H1 (cell line): ENCODE measurements around the gene ANK3. TPM values are rescaled to one million over a fixed set of nuclear protein-coding genes. Genes with fewer than 3 reads are reported as not detected.

Source experiments
- CTCF ChIA-PET: fragments of 300-600 bp; sonication (Branson Sonifier 250); formaldehyde crosslinking; loops from one replicate; lab custom pipeline; 2021; ENCODE audit not compliant: partially characterized antibody; lab: Charles Lee
- POLR2A ChIA-PET: fragments of 300-600 bp; sonication (Branson Sonifier 250); formaldehyde crosslinking; loops from one replicate; lab custom pipeline; 2021; ENCODE audit warnings: inconsistent platforms; ENCODE audit not compliant: partially characterized antibody; lab: Charles Lee
- DNase-seq, 2 experiments: peaks; one replicate each; pipeline versions ENCODE4 v3.0.0 to v3.0.0-alpha.2; 2010 to 2022; ENCODE audit warnings: low spot score in 2 of 2, low read depth in 1 of 2, mixed read lengths in 1 of 2
- FAIRE-seq: peaks from 2 replicates; lab custom pipeline; 2011; peaks lifted over from hg19 to GRCh38; lab: Jason Lieb, UNC
- H2AFZ ChIP-seq: 2 replicates; pipeline ENCODE4 v1.8.1; 2012; ENCODE audit warnings: low read length, inconsistent platforms
- H2AK5ac ChIP-seq: 2 replicates; pipeline ENCODE4 v1.6.1; 2013; ENCODE audit warnings: low read depth, low read length
- H2BK120ac ChIP-seq: replicated peaks from 2 replicates; pipeline ENCODE3; 2013; ENCODE audit warnings: low read depth, low read length, inconsistent platforms
- H2BK12ac ChIP-seq: 2 replicates; pipeline ENCODE4 v1.6.1; 2013; ENCODE audit warnings: low read depth, low read length
- H2BK15ac ChIP-seq: 2 replicates; pipeline ENCODE4 v1.6.1; 2013; ENCODE audit warnings: low read length
- H2BK20ac ChIP-seq: 2 replicates; pipeline ENCODE4 v1.6.1; 2013; ENCODE audit warnings: low read length
- H2BK5ac ChIP-seq: 2 replicates; pipeline ENCODE4 v1.6.1; 2013; ENCODE audit warnings: low read depth, low read length
- H3K14ac ChIP-seq: 2 replicates; pipeline ENCODE4 v1.6.1; 2013; ENCODE audit warnings: inconsistent platforms; ENCODE audit not compliant: insufficient read length
- H3K18ac ChIP-seq: 2 replicates; pipeline ENCODE4 v1.6.1; 2013; ENCODE audit warnings: low read length; ENCODE audit errors: extremely low read depth
- H3K23ac ChIP-seq: 2 replicates; pipeline ENCODE4 v1.6.1; 2013; ENCODE audit warnings: inconsistent platforms; ENCODE audit not compliant: insufficient read length
- H3K23me2 ChIP-seq: 2 replicates; pipeline ENCODE4 v1.6.1; 2013; ENCODE audit warnings: low read depth, low read length
- H3K27ac ChIP-seq: 2 replicates; pipeline ENCODE4 v1.6.1; 2011; ENCODE audit warnings: low read depth, low read length, inconsistent platforms
- H3K27me3 ChIP-seq, 4 experiments: replicated peaks in 1 of 4; 1 replicate in 1 of 4; 2 replicates in 3 of 4; pipeline versions ENCODE4 v1.6.1 to v1.8.1; 2011 to 2013; ENCODE audit warnings: low read length in 3 of 4, mild to moderate bottlenecking in 3 of 4, inconsistent platforms in 2 of 4, mixed read lengths in 2 of 4, moderate library complexity in 1 of 4; ENCODE audit not compliant: control insufficient read depth in 3 of 4, insufficient read depth in 3 of 4; ENCODE audit errors: extremely low read depth in 1 of 4
- H3K36me3 ChIP-seq, 4 experiments: 2 replicates each; pipeline versions ENCODE4 v1.6.1 to v1.8.1; 2011 to 2013; ENCODE audit warnings: mild to moderate bottlenecking in 4 of 4, low read length in 3 of 4, moderate library complexity in 2 of 4, control low read depth in 1 of 4, inconsistent platforms in 1 of 4; ENCODE audit not compliant: insufficient read depth in 4 of 4, control insufficient read depth in 2 of 4
- H3K4ac ChIP-seq: replicated peaks from 2 replicates; pipeline ENCODE3; 2013; ENCODE audit warnings: low read length, low read depth, mixed read lengths, inconsistent platforms; ENCODE audit not compliant: insufficient read length
- H3K4me1 ChIP-seq, 4 experiments: replicated peaks in 1 of 4; 1 replicate in 1 of 4; 2 replicates in 3 of 4; pipeline versions ENCODE4 v1.6.1 to v1.8.1; 2011 to 2013; ENCODE audit warnings: low read length in 3 of 4, inconsistent platforms in 2 of 4, mixed read lengths in 1 of 4; ENCODE audit not compliant: insufficient read depth in 4 of 4, control insufficient read depth in 3 of 4
- H3K4me2 ChIP-seq, 2 experiments: 2 replicates each; pipeline versions ENCODE4 v1.6.1 to v1.8.1; 2011 to 2013; ENCODE audit warnings: low read depth in 2 of 2, low read length in 2 of 2, control low read depth in 1 of 2, inconsistent platforms in 1 of 2, mild to moderate bottlenecking in 1 of 2; ENCODE audit not compliant: insufficient read depth in 1 of 2
- H3K4me3 ChIP-seq, 4 experiments: fragments of 200-600, 300-600 bp in 1 of 4; sonication (generic), shearing (Covaris generic), sonication (Bioruptor Twin) in 1 of 4; 2 replicates each; pipeline versions ENCODE4 v1.5.1 to v1.8.1; 2011 to 2016; ENCODE audit warnings: low read length in 4 of 4, low read depth in 3 of 4, control low read depth in 2 of 4, inconsistent platforms in 2 of 4, mild to moderate bottlenecking in 2 of 4, mixed read lengths in 1 of 4, moderate library complexity in 1 of 4; ENCODE audit not compliant: insufficient read depth in 2 of 4; ENCODE audit errors: extremely low read depth in 1 of 4
- H3K56ac ChIP-seq: replicated peaks from 2 replicates; pipeline ENCODE3; 2013; ENCODE audit warnings: low read depth, mild to moderate bottlenecking, mixed read lengths, low read length, inconsistent platforms; ENCODE audit not compliant: insufficient read length
- H3K79me1 ChIP-seq: 2 replicates; pipeline ENCODE4 v1.6.1; 2013; ENCODE audit warnings: low read depth, low read length, control low read depth
- H3K79me2 ChIP-seq, 2 experiments: 2 replicates each; pipeline versions ENCODE4 v1.6.1 to v1.8.1; 2012 to 2013; ENCODE audit warnings: low read length in 2 of 2, mild to moderate bottlenecking in 2 of 2, inconsistent platforms in 1 of 2; ENCODE audit not compliant: insufficient read depth in 2 of 2, control insufficient read depth in 1 of 2
- H3K9ac ChIP-seq, 4 experiments: replicated peaks in 1 of 4; 1 replicate in 1 of 4; 2 replicates in 3 of 4; pipeline versions ENCODE4 v1.6.1 to v1.8.1; 2011 to 2013; ENCODE audit warnings: low read depth in 3 of 4, low read length in 3 of 4, control low read depth in 2 of 4, mild to moderate bottlenecking in 2 of 4, moderate library complexity in 2 of 4, inconsistent platforms in 1 of 4; ENCODE audit errors: extremely low read depth in 1 of 4
- H3K9me3 ChIP-seq, 2 experiments: 2 replicates each; pipeline versions ENCODE4 v1.6.1 to v1.8.1; 2012 to 2013; ENCODE audit warnings: mild to moderate bottlenecking in 2 of 2, moderate library complexity in 2 of 2, control low read depth in 1 of 2, inconsistent platforms in 1 of 2, low read depth in 1 of 2, low read length in 1 of 2, mixed read lengths in 1 of 2; ENCODE audit not compliant: insufficient read depth in 2 of 2
- H4K20me1 ChIP-seq, 2 experiments: replicated peaks in 1 of 2; 2 replicates each; pipeline versions ENCODE3 to v1.8.1; 2011 to 2013; ENCODE audit warnings: inconsistent platforms in 2 of 2, low read length in 2 of 2, mild to moderate bottlenecking in 1 of 2; ENCODE audit not compliant: insufficient read depth in 2 of 2, control insufficient read depth in 1 of 2
- H4K5ac ChIP-seq: 2 replicates; pipeline ENCODE4 v1.6.1; 2013; ENCODE audit warnings: low read length, low read depth, mixed read lengths, inconsistent platforms; ENCODE audit not compliant: insufficient read length
- H4K8ac ChIP-seq: 2 replicates; pipeline ENCODE4 v1.8.0; 2013; ENCODE audit warnings: mild to moderate bottlenecking, moderate library complexity, low read length, inconsistent platforms; ENCODE audit not compliant: insufficient read depth; ENCODE audit errors: extremely low read depth
- H4K91ac ChIP-seq: replicated peaks from 2 replicates; pipeline ENCODE3; 2013; ENCODE audit warnings: low read length, mixed read lengths, inconsistent platforms; ENCODE audit not compliant: insufficient read length
- BACH1 ChIP-seq: IDR thresholded peaks from 2 replicates; pipeline ENCODE4 v1.6.1; 2012; ENCODE audit warnings: low read length, improper control_type of control experiment
- NRF1 ChIP-seq: IDR thresholded peaks from 2 replicates; pipeline ENCODE4 v1.6.1; 2011; ENCODE audit warnings: mild to moderate bottlenecking, low read depth, low read length, improper control_type of control experiment
- PHF8 ChIP-seq: fragments of 200-600 bp; sonication (generic); conservative IDR thresholded peaks from 2 replicates; pipeline ENCODE4 v1.7.1; 2012; ENCODE audit warnings: low read depth, mild to moderate bottlenecking, inconsistent platforms, low read length, moderate library complexity
- POLR2AphosphoS5 ChIP-seq: IDR thresholded peaks from 2 replicates; pipeline ENCODE4 v1.6.1; 2011; ENCODE audit warnings: low read depth, low read length
- TBP ChIP-seq: IDR thresholded peaks from 2 replicates; pipeline ENCODE4 v1.6.1; 2011; ENCODE audit warnings: low read depth, low read length, improper control_type of control experiment
- WGBS, 2 experiments: shearing (Covaris generic) in 1 of 2; methylation state at CpG; one replicate each; pipeline versions ENCODE4 v1.1.6 to v1.1.7; 2013 to 2015; ENCODE audit warnings: low lambda C conversion rate in 2 of 2, mixed read lengths in 2 of 2, inconsistent platforms in 1 of 2, low coverage in 1 of 2, missing lambda C conversion rate in 1 of 2; ENCODE audit not compliant: insufficient replicate concordance in 2 of 2, insufficient coverage in 1 of 2, insufficient read length in 1 of 2; ENCODE audit errors: extremely low coverage in 1 of 2, missing lambda C conversion rate in 1 of 2; 5-methylcytosine and 5-hydroxymethylcytosine counted together
- polyA plus RNA-seq, 7 experiments: library from polyadenylated mRNA; depleted of rRNA in 3 of 7; stranded (reverse) in 5 of 7; unstranded in 2 of 7; fragments of >200 nt in 5 of 7; fragments of 200-250 nt in 2 of 7; gene quantifications; 1 replicate in 5 of 7; 2 replicates in 1 of 7; 4 replicates in 1 of 7; pipeline versions ENCODE4 v1.2.1 to v1.2.3, GENCODE V29; 2011 to 2013; ENCODE audit warnings: missing spikeins in 2 of 7, mixed read lengths in 2 of 7
- total RNA-seq: library from RNA; stranded (reverse); fragmentation: NEBNext Ultra II Directional; extraction: Animal tissue kit (Norgen Biotek cat#: 25700); gene quantifications from 2 replicates; pipeline ENCODE4 v1.2.1, GENCODE V29; 2021

The ANK3 gene
- total and polyA plus RNA-seq, 2 of the 8 experiments (the other 6 are each of a cell fraction or from before 2014, with no cell fraction given) = 18.1 to 67.9 TPM

- no peak overlapping the region for H3K18ac ChIP-seq
- H3K27me3 ChIP-seq = peaks cover 0 to 1% (median 0%) of the 10 kb centered on the region in 4 experiments; a peak in 1 of 7 replicates
- no peak overlapping the region for H2BK5ac ChIP-seq
- no peak overlapping the region for H3K4me3 ChIP-seq
- H2BK120ac ChIP-seq = no peak overlapping the region
- H3K23me2 ChIP-seq = no peaks in the 10 kb centered on the region
- H2AFZ ChIP-seq = no peak overlapping the region
- no peak overlapping the region for H2BK12ac ChIP-seq
- no peaks in the 10 kb centered on the region for H4K20me1 ChIP-seq
- H3K4me2 ChIP-seq = no peak overlapping the region
- H3K4ac ChIP-seq = no peak overlapping the region
- FAIRE-seq = no peak
- no peak overlapping the region for H4K91ac ChIP-seq
- H3K56ac ChIP-seq = no peak overlapping the region
- H4K8ac ChIP-seq = no peak overlapping the region
- TF ChIP-seq POLR2AphosphoS5 (no peak), NRF1 (no peak), TBP (no peak), PHF8 (no peak), BACH1 (no peak)
- no peaks in the 10 kb centered on the region for H3K36me3 ChIP-seq
- no peak overlapping the region for H2AK5ac ChIP-seq
- H3K23ac ChIP-seq = no peak overlapping the region
- no peak for DNase-seq
- WGBS, 2 experiments = 95% methylated on average over 4 of the region's 4 CpGs; no CpG with 5 or more reads in 1 of the 2 experiments
- H3K4me1 ChIP-seq = no peaks in the 10 kb centered on the region; a peak in 1 of 7 replicates
- no peak overlapping the region for H3K9ac ChIP-seq
- no peaks in the 10 kb centered on the region for H3K79me1 ChIP-seq
- no peaks in the 10 kb centered on the region for H3K79me2 ChIP-seq
- H3K14ac ChIP-seq = no peak overlapping the region
- POLR2A ChIA-PET = no interaction called here
- H3K9me3 ChIP-seq = no peaks in the 10 kb centered on the region
- no peak overlapping the region for H4K5ac ChIP-seq
- no peak overlapping the region for H3K27ac ChIP-seq
- H2BK15ac ChIP-seq = no peak overlapping the region
- H2BK20ac ChIP-seq = no peak overlapping the region
- CTCF ChIA-PET = no interaction called here
Measured at GRCh38 chr10:60167050-60167449, 222.6 kb downstream of the ANK3 start.
